GM13976 (cell line): ENCODE results near the gene NRP2.

Experiments used
- DNase-seq: peaks from one replicate; pipeline ENCODE4 v3.0.0; 2012; ENCODE audit warnings: low spot score
- in situ Hi-C: fragments of 300-500 bp; cut with MboI; formaldehyde crosslinking; loops from one replicate; pipeline ENCODE4 v1.12.0; 2022; ENCODE audit warnings: low sequenced_read_pairs, mixed read lengths, inconsistent platforms; ENCODE audit not compliant: unreplicated experiment
- TF ChIP-seq, protein P1 (sequence below): IDR thresholded peaks from 2 replicates; pipeline ENCODE4 v1.5.1; 2012; ENCODE audit warnings: borderline replicate concordance, mild to moderate bottlenecking; ENCODE audit not compliant: insufficient read depth; ENCODE audit errors: extremely low read depth, missing control alignments, control extremely low read depth

The NRP2 gene

DNA sequence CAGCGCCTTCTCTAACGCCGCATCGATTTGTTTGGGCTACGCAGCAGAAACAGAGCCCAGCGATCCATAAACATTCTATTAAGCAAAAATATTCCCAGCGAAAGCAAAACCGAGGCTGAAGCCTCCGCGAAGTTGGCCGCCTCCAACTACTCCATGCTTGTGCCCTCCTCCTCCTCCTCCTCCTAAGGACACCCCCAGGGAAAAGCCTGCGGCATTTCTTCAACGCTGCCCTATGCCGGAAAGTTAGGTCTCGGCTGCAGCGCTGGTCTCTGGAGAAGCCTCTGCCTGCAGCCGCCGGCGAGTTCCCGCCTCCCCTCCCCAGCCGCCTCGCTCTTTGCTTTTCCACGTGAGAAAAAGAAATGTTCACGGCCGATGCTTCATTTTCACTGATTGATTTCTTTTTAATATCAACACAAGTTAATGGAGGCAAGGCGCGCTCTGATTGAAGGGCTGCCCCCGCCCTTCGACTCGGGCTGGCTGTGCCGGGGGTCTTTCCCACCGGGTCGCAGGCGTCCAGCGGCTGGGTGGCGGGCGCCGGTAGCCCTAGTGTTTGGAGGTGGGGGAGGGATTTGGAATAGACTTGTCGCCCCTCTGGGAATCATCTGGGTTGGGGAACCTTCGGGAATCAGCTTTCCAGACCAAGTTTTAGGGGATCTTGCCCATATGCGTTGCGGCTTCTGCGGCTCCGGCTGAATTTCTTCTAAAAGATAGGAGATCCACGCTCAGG, 3.9 kb downstream of the NRP2 start:
- in situ Hi-C loops = no loop called here

DNA sequence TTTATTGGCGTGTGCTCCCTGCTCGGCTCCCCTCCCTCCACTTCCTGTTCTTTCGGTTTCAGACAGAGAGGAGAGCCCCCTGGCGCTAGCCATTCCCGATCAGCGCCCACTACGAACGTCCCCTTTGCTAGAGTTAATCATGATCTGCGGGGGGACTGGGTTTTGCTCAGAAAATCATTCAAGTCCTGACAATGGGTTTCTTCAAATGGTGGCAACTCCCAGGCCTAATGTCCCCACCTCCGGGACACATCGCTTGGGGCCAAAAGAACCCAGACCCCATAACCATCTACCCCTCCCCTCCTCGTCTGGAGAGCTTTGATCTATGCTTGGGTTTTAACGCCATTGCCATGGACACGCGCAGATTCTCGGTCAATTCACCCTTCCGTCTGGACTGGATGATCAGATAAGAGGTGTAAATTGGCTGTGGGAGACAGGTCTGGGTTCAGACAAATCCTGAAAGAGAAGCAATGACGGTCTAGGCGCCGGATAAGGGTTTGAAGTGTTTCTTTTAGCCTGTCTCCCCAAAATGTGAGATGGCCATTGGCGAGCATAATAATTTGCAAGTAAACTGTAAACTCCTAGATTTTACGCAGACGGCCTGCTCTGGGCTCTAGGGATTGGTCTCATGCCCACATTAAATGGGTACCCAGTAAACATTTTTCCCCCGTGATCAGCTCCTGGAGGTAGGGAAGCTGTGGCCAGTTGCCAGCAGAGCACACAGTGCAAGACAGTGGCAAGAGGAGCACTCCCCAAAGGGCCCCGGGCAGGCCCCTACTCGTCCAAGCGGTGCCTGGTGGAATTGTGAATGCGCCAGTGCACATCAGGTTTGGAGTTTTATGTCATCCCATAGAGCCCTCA, 4.7 kb downstream of the NRP2 start:
- TF ChIP-seq, protein P1, sequence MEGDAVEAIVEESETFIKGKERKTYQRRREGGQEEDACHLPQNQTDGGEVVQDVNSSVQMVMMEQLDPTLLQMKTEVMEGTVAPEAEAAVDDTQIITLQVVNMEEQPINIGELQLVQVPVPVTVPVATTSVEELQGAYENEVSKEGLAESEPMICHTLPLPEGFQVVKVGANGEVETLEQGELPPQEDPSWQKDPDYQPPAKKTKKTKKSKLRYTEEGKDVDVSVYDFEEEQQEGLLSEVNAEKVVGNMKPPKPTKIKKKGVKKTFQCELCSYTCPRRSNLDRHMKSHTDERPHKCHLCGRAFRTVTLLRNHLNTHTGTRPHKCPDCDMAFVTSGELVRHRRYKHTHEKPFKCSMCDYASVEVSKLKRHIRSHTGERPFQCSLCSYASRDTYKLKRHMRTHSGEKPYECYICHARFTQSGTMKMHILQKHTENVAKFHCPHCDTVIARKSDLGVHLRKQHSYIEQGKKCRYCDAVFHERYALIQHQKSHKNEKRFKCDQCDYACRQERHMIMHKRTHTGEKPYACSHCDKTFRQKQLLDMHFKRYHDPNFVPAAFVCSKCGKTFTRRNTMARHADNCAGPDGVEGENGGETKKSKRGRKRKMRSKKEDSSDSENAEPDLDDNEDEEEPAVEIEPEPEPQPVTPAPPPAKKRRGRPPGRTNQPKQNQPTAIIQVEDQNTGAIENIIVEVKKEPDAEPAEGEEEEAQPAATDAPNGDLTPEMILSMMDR = no peak
- DNase-seq = no peak
- in situ Hi-C loops = no loop called here

More for the DNA sequence above, 3.9 kb downstream of the NRP2 start:
- TF ChIP-seq, protein P1 = no peak
- DNase-seq = no peak

DNA sequence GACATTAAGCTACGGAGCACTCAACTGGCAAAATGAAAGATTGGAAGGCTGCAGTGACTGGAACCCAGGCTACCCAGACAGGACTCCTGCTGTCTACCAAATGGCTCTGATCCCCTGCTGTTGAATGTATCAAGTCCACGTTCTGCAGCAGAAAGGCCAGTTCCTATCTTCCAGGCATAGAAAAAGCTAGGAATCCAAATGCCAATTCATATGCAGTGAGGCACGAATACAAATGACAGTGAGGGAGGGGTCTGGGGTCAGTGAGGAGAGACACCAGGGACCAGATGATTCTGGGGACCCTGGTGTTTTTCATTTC, 5.3 kb downstream of the NRP2 start:
- no peak for DNase-seq
- TF ChIP-seq, protein P1 = no peak
- in situ Hi-C loops = no loop called here

DNA sequence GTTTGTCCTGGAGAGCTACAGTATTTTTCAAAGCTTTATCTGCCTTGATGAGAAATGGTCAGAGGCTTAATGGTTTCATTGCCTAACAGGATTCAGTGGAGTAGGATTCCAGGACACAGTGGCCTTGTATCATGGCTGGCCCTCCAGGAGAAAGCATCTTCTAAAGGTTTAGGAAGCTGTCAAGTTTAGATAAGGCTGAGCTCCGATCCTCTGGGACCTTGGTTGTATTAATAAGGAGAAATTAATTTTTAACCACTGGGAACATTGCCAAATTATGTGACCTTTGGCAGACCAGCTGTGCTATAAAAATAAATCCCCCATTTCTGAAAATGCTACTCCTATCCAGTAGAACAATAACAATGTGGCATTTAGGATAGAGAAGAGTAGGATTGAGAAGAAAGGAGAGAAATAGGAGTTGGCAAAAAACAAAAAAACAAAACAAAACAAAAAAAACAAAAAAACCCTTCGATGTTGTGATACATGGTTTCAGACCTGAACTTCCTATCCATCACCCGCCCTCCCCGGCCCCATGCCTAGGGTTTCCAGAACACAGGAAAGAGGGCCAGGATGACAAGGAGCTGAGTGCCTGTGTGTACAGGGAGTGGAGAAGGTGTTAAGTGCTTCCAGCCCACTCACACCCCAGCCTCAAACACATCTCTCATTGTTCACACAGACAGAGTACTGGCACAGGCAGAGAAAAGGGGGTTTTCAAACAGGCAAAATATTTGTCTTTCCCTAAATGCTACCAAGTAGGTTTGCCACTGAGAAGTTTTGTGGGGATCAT, 6.3 kb downstream of the NRP2 start:
- in situ Hi-C loops = no loop called here
- DNase-seq = no peak
- TF ChIP-seq, protein P1 = no peak

DNA sequence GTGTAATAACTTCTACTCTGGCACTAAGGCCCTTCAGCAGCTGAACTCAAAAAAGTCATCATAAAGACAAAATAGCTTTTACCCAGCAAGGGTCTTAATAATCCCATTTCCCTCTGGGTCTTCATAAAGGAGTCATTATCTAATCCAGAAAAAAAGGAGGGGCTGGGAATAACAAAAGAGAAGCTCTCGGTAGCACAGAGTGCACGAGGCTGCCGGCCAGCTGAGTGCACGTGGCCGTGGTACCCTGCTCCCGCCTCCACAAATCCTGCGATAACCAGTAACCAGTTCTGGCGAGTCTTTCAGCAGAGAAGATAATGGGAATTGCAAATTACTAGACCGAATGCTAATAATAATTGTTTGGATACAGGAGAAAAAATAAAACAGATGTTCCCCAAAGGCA, 7.5 kb downstream of the NRP2 start:
- TF ChIP-seq, protein P1 = no peak
- in situ Hi-C loops = no loop called here
- no peak for DNase-seq

DNA sequence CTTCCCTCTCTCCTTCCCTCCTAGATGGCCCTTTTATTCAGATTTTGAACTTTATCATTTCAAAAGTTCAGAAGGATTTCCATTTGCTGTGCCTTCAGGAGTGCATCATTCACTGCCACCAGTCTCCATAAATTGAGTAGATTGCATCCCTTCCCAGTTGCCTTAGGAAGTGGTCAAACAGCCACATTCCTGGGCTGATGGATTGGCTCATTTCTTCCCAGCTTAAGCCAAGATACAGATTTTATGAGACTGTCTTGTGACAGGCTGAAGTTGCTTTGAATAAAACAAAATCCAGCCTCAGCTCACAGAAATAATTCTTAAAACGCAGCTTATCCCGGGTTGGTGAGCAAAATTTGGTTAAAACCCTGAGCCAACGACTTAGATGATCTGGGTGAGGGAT, 9.8 kb downstream of the NRP2 start:
- in situ Hi-C loops = no loop called here
- no peak for DNase-seq
- TF ChIP-seq, protein P1 = no peak
